Endometrial microvascular endothelial cells (primary cell): ENCODE results near the gene EPHX1. TPM values are rescaled to one million over a fixed set of nuclear protein-coding genes. Genes with fewer than 3 reads are reported as not detected.
"Not testable (repeated sequence)": the region's sequence is repeated elsewhere in the genome, so short reads cannot be mapped to it uniquely, and the experiment has no call there.

Experiments
- in situ Hi-C: cut with HindIII; loops from 2 replicates; pipeline ENCODE4 v1.10.0; 2017; ENCODE audit warnings: low sequenced_read_pairs, low pct_unique_long_range_greater_than_20kb; ENCODE audit errors: inconsistent ontology term
- total RNA-seq: library from RNA; depleted of rRNA; stranded (reverse); fragments of >200 nt; gene quantifications from one replicate; pipeline ENCODE4 v1.2.3, GENCODE V29; 2015; ENCODE audit errors: inconsistent ontology term

Gene EPHX1
- total RNA-seq, 1 donor from 2014 or later: 85.3 TPM

- in situ Hi-C loops: no loop called here
Measured at GRCh38 chr1:225883616-225884265, 73.8 kb downstream of the EPHX1 start.

GRCh38 chr1:225885336-225885735, 75.4 kb downstream of the EPHX1 start:
- in situ Hi-C loops: no loop called here

DNA sequence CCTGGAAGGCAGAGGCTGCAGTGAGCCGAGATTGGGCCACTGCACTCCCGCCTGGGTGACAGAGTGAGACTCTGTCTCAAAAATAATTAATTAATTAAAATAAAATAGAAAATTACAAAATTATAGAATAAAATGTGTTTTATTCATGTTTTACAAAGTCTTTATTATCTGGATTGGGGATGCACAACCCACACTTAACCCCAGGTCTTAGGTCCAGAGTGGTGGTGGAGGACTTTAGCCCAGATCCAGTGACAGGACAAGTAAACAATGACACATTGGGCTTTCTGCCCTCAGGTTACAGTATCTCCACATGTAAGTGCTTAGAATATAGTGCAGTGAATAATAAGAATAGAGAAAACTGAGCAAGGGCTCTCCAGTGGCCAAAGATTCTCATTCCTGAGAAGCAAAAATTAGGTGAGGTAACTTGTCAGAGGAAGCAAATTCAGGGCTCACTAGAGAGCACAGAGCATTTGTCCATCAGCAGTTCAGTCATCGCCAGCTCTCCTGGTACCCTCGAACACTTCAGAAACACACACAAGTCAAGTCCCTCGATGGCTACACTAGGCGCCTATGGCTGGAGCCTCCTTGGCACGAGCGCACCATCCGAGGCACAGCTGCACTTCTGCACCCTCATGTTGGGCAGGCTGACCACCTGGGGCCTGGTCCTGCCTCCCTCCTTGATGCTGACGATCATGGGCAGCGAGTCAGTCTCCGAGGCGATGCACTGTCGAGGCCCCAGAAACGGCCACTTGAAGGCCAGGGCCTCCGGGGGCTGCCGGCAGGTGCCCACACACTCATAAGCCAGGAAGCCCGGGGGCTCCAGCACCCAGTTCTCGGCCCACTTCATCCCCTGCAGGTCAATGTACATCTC, 76.5 kb downstream of the EPHX1 start:
- in situ Hi-C loops: no loop called here

DNA sequence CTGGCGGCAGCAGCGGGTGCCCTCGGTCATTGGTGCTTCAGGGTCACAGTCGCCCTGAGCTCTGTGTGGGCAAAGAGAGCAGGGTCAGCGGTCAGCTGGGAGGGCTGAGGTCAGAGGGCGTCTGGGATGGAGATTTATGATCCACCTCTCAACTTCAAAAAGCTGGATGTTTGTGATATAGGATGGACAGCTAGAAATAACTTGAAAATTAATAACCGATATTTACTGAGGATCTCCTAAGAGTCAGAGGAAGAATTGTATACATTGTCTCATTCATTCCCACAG, 77.0 kb downstream of the EPHX1 start:
- in situ Hi-C loops: no loop called here

DNA sequence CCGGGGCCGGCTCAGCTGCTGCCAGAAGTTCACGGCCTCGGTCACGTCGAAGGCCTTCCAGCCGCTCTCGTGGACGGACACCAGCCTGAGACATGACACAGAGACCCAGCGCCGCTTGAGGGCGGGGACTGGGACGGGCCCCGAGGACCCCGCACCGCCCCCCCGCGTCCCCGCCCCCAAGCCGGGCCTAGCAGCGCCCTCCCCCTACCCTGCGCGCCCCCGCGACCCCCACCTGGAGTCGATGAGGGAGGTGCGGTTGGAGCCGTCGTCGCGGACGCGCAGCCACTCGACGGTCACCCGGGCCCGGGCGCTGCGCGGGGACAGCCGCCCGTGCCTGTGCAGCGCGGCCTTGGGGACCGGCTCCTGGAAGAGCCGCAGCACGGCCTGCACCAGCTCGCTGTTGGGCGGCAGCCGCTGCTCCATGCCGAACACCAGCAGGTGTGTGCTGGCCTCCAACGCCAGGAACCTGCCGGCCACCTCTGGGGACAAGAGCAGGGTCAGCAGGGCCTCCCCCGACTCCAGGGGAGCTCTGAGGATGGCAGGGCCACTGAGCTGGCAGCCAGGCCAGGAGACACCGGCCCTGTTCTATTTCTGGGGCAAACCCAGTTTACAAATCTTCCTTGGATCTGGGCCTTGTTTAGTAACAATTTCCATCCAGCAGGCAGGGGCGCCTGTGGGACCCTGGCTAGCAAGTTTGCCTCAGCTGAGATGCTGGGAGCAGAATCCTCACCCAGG, 77.8 kb downstream of the EPHX1 start:
- in situ Hi-C loops: not testable (repeated sequence)

DNA sequence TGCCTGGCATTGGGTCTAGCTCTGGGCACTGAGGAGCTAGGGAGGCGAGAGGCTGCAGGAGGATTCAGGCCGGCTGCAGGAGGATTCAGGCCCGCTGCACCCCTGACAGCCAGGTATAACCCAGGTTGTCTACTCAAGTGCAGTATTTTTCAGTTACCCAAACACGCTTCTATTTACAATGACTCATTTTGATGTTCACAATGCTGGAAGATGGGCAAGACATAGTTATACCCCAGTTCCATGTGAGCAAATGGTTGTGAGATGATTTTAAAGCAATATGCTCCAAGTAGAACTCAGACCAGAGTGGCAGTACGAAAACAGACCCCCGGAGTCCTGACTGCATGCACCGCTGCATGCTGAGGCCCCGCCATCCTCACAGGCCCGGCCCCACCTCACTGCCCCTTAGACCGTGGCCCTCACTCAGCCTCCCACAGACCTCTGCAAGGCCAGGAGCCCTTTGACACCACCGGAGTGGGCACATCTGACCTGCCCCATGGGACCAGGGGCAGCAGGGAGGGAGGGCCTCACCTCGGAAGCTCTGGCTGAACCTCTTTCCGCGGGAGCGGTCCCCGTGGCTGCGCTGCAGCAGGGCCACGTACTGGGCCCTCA, 78.5 kb downstream of the EPHX1 start:
- in situ Hi-C loops: no loop called here

DNA sequence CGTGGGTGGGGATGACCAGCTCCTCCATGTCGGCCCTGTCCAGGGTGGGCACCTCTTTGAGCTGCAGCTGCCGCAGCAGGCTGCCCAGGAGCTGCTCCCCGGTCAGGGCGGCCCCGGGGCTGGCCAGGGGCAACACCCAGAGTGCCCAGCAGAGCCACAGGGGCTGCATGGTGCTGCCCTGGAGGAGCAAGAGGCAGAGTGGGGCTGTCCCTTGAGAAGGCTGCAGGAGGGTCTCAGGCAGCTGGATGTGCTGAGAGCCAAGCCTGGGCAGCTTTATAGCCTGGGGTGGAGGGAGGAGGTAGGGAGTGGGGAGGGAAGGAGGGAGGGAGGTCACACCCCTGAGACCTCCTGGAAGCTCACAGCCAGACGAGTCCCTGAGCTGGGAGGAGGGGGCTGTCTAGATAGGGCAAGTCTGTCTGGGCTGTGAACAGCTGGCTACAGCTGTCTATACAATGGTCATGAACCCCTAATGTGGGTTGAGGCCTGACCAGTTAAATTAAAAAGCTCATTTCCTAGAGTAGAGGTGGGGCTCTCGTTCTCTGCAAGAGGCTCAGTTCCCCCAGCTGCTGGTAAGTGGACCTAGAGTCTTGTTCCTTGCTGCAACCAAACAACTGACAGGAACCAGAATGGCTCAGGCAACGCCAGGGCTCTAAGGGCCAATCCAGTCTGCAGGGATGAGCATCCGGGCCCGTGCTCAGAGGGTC, 79.1 kb downstream of the EPHX1 start, which contains the start of gene LEFTY1:
LEFTY1 (minus strand) TSS at position 249 of the 704 bp plus-strand sequence; CDS start at position 169, 80 bp downstream.
- in situ Hi-C loops: no loop called here

DNA sequence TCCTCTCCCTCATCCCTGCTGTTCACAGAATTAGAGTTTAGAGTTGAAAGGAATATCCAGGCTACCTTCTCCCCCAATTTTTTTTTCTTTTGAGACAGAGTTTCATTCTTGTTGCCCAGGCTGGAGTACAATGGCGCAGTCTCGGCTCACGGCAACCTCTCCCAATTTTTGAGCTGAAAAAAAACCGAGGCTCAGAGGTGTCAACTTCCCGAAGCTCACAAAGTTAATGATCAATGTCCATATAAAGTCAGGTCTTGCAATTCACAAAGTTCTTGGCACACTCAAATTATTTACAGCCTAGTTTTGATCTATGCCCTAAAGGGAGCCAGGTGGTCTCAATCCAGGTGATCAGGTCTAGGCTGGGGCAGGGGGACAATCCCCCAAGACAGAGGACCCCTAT, 79.8 kb downstream of the EPHX1 start:
- in situ Hi-C loops: no loop called here

GRCh38 chr1:225890346-225891228, 80.7 kb downstream of the EPHX1 start:
- in situ Hi-C loops: no loop called here

- in situ Hi-C loops: no loop called here
Measured at GRCh38 chr1:225891229-225891972, 81.5 kb downstream of the EPHX1 start.

DNA sequence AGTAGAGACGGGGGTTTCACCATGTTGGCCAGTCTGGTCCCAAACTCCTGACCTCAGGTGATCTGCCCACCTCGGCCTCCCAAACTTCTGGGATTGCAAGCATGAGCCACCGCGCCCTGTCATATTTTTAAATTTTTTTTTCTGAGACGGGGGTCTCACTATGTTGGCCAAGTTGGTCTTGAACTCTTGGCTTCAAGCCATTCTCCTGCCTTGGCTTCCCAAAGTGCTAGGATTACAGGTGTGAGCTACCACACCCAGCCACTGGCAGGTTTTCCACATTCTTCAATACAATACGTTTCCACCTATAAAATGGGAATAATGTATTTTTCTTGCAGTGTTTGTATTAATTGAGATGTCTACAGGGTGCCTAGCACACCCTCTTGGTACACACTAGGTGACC, 82.4 kb downstream of the EPHX1 start:
- in situ Hi-C loops: no loop called here

Other genes starting within 250 kb of the EPHX1 start
- 63.4 TPM for gene ENAH, start 157.0 kb upstream of the EPHX1 start, total RNA-seq
- gene SRP9, start 32.3 kb upstream of the EPHX1 start, total RNA-seq: 402 TPM
- 16.0 TPM for gene TMEM63A, start 72.3 kb downstream of the EPHX1 start, total RNA-seq
- gene LEFTY1, start 79.0 kb downstream of the EPHX1 start, total RNA-seq: not detected
- gene PYCR2, start 114.1 kb downstream of the EPHX1 start, total RNA-seq: 57.2 TPM
- gene LEFTY2, start 131.1 kb downstream of the EPHX1 start, total RNA-seq: not detected
- 12.4 TPM for gene SDE2, start 189.2 kb downstream of the EPHX1 start, total RNA-seq